Inflammatory macrophage treated with lipopolysaccharide for 1 hour (primary cell): ENCODE results near the gene PALD1.

Source experiments
- DNase-seq, 2 donors: peaks; one replicate each; pipeline ENCODE4 v3.0.0-alpha.2; 2020 to 2022

The PALD1 gene

GRCh38 chr10:70458329-70459060 lies 20.1 kb upstream of the PALD1 start:
- peak; percentile 62 to 73 for DNase-seq

DNA sequence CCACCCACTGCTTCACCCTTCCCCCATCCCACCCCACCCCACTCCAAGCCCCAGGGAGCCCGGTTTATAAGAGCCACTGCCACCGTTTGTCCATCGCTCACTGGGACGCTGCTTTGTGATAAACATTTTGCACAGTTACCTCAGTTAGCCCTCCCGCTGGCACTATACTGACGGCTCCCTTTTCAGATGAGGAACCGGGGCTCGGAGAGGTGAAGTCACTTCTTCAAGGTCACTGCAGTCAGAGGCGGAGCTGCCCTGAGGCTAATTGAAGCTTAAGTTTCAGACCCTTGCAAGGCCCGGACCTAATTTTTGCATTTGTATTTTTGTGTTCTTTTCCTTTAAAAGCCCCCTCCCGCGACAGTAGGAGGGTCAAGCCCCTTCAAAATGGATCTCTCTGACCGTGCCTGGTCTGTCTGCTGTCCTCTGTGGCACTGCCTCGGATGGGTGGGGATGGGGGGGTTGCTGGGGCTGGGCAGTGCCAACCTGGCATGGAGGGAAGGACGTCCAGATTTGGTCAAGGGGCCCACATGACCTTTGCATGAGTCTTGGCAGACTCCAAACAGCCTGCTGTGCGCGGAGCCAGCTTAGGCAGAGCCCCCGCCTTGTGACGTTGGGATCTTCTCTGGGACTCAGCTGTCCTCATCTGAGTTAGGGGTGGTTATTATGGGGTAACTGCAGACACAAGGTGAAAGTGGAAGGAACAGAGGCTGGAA lies 19.4 kb upstream of the PALD1 start:
- no peak for DNase-seq

DNA sequence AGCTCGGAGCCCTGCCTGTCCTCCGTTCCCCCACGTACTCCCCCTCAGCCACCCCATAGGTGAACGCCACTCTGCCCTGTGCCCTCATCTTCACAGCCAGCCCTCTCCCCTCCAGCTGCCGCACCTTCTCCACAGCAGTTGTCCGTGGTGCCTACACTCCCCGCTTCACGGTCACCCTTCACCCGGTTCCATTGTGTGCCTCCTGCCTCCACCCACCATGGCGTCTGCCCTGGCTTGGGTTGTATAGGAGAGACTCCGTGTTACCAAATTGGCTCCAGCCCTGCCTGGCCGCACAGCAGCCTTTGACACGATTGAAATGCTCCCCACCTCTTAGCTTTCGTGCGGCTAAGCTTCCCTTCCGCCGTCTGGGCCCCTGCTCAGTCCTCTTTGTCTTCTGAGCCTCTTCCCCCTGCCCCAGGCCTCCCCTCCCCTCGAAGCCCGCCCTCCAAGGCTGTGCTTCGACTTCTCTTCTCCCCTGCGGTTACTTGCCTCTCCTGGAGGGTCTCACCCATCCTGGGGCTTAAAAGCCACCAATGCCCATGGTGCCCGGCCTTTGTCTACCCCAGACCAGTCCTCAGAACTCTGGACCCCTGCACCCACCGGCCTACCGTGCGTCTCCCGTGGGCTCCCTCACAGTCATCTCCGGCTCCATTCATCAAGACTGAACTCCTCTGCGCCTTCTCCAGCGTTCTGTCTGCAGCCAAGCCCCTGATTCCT lies 18.6 kb upstream of the PALD1 start:
- DNase-seq: no peak

DNA sequence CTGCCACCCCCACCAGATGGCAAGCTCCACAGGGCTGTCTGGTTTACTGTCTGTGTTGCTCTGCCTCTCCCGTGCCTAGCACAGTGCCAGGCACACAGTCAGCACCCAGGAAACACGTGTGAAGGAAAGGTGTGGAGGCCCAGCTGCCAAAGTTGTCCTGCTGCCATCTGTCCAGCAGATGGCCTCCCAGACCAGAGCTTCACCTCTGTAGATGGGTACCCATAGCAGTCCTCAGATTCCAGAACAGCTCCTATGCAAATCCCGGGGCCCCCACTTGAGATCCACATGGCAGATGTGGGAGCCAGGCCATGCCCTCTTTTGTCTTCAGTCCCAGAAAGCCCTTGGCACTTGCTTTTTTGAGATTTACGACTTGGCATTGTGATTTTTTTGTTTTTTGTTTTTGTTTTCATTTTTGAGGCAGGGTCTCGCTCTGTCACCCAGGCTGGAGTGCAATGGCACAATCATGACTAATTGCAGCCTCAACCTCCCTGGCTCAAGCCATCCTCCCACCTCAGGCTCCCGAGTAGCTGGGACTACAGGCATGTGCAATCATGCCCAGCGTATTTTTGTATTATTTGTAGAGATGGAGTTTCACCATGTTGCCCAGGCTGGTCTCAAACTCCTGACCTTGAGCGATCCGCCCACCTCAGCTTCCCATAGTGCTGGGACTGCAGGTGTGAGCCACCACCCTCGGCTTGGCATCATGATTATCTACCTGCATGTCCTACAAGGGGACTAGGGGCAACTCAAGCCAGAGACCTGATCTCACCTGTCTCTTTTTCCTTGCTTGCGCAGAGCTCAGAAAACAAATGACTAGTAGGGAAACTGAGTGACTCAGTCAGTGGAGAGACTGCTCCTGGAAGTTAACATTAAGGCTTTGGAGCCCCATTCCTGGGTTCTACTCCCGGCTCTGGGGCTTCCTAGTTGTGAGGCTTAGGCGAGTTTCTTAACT lies 16.9 kb upstream of the PALD1 start:
- DNase-seq: peak; percentile 27 to 45

DNA sequence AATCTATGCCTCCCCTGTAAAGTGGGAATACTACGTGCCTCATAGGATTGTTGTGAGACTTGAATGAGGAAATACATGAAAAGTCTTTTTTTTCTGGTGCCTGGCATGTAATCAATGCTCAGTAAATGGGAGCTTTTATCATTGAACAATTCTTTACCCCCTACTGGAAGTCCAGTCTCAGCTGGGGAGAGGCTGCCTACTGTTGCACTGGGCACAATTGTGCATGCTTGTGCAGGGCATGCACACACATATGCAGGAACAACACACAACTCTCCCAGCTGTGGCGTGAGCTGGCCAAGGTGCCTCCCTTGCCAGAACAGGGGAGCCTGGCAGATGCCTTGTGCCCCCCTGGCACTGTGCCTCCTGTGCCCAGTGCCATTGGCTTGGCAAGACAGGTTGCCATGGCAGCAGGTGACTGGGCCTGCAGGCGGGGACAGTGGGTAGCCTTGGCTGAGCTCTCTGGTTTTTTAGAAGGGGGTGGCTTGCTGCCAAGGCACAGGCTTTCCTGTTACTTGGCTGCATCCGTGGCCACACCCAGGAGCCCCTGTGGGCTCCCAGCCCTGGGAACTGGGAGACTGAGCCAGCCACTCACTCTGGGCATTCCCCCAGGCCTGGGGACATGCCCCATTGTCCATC lies 16.1 kb upstream of the PALD1 start:
- DNase-seq: no peak

DNA sequence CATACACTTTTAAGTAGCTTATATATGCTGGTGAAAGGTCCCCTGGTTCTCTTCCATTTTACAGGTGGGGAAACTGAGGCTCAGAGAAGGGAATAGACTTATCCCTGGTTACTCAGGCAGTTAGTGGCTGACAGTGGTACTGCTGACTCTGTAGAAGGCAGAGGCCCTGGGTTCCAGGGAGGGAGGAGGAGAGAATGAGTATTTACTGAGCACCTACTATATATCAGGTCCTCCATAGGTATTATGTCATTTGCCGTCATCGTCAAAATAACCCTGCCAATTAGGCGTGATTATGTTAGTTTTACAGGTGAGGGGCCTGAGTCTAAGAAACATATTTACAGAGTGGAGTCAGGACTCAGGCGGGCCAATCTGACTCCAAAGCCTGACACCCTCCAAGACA lies 13.3 kb upstream of the PALD1 start:
- no peak for DNase-seq

DNA sequence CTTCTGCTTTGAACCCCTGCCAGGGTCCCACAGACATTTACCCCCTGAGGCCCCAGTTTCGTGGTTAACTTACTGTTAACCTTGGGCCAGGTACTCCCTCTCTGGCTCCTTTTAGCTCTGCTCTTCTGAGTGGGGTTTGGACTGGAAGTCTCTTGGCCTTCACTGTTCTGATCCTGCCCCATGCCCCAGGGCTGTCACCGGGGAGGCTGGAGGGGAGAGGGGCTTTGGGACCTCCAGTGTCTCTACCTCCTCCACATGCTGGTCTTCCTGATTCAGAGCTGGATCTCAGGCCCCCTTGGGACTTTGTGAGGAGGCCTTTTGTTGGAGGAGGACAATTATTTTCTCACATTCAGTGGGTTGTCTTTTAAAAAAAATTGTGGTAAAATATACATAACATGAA lies 12.7 kb upstream of the PALD1 start:
- DNase-seq: no peak

- DNase-seq: no peak
These were observed 11.6 kb upstream of the PALD1 start for GRCh38 chr10:70466951-70467350.

DNA sequence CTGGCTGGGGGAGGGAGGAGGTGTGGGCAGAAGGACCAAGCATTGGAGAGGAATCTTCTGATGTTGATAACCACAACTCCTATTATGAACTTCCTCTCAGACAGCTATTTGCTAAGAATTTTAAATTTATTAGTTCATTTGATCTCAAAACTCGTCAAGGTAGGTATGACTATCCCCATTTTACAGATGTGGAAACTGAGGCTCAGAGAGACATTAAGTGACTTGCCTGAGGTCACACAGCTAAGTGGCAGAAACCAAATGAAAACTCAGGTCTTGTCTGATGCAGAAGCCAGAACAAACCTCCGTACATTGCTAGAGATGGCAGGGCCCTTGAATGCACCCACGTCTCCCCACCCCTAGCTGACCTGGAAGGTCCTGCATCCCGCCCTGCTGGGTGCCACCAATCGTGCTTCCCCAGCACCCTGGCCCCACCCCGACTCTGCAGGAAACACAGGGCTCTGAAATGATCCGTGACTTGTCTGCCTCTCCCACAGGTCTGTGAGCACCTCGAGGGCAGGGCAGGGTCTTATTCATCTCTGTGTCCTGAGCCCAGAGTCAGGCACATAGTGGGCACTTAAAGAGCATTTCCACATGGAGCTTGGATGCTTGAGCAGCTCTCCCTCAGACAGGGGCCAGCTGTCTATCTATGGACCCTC lies 5.6 kb upstream of the PALD1 start:
- DNase-seq: no peak

- DNase-seq: no peak
These were observed 3.8 kb upstream of the PALD1 start for GRCh38 chr10:70474780-70475179.

GRCh38 chr10:70475661-70476060 lies 2.9 kb upstream of the PALD1 start:
- no peak for DNase-seq

DNA sequence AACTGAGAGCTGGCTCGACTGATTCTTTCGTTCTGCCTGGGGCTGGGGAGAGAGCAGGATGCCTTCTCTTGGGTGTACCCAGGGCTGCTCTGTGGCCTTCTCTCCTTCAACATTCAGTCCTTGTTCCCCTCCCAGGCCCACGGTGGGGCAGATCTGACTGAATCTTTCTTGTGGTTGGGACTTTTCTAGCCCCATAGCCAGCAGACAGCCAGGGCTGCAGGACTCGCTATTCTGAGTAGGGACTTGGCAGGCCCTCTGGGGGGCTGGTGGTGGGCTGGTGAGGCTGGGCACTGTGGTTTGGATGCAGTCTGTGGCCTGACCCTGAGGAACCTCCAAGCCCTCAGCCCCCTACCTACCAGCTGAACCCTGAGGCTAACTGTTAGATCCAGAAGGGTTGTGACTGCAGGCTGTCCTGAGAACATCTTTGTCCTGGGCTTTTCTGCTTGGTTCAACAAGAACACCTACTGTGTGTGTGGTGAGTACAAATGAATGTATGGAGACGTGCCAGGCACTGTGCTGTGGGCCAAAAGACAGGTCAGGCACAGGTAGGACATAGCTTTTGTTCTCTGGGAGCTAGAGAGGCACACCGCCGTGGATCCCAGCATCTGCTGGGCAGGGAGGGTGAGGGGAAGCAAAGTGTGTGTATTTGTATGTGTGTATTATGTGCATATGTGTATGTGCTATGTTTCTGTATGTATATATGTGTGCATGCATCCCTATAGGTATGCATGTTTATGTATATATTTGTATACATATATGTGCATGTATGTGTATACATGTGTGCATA lies 2.1 kb upstream of the PALD1 start:
- DNase-seq: no peak

- DNase-seq: no peak
These were observed 855 bp upstream of the PALD1 start for GRCh38 chr10:70477661-70478162.

DNA sequence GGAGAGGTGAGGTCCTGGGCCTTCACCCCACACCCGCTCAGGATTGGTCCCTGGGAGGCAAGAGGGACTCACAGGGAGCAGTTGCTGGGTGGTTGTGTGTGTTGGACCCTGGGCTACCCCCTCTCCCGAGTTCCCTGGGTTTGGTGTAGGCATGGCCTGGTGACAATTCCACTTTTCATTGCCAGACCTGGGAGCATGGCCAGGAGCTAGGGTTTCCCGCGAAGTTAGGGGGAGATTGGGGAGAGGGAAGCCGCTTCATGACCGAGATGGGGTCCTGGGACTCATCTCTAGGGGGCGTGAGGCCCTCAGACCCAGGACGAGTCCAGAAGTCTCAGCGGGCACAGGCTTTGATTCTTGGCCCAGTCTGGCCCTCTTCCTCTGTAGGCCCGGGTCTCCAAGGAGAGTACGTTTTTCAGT lies 606 bp downstream of the PALD1 start:
- no peak for DNase-seq

GRCh38 chr10:70479626-70480238 lies 1.2 kb downstream of the PALD1 start:
- DNase-seq: no peak

GRCh38 chr10:70480239-70480861 lies 1.8 kb downstream of the PALD1 start:
- no peak for DNase-seq

- DNase-seq: no peak
These were observed 2.5 kb downstream of the PALD1 start for GRCh38 chr10:70481105-70481504.

DNA sequence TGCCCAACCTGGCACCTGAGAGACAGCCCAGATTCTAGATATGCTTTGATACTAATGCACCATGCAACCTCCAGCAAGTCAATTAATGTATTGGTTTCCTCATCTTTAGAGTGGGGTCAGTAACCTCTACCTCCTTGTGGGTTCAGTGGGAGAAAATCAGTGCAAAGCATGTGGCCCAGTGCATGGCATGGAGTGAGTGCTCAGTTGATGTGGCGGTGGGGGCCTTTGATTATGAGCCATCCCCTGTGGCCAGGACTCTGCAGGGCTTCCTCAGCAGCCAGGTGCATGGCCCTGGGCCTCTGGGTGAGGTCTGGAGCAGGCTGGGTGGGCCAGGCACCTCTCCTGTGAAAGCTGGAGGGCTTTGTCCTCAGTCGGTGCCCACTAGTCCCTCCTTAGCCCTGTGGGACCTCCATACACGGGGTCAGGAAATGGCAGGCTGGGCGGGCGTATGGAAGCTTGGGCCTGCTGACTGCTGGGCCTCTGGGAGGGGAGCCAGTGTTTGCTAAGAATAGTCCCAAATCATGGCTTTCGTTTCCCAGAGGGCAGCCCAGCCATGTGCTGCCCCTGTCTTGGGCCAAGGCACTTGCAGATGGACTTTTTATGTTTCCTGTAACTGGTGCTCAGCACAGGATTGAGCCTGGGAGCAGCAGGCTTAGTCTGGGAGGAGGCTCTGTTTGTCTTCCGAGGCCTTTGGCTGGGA lies 3.4 kb downstream of the PALD1 start:
- DNase-seq: no peak
